Right lobe of liver (tissue), 4 donors: ENCODE measurements around the gene ABCC12.

ENCODE experiments used
- POLR2A ChIP-seq: fragments of 450-650 bp; IDR thresholded peaks from one replicate; pipeline ENCODE4 v1.6.1; 2017; ENCODE audit warnings: antibody characterized with exemption, mild to moderate bottlenecking
- TF ChIP-seq, protein P1 (sequence below), 4 donors: fragments of 200-600 bp in 3 of 4; fragments of 450-650 bp in 1 of 4; IDR thresholded peaks; one replicate each; pipeline versions ENCODE4 v1.5.1 to v1.8.0; 2016 to 2022; ENCODE audit warnings: antibody characterized with exemption in 4 of 4, mild to moderate bottlenecking in 2 of 4
- donor health status: DM: no; HTN: no; CAD: no.
- donor health status: DM: no; HTN: no; CAD: no.
- donor health status: DM: no; HTN: yes; CAD: no.

DNA sequence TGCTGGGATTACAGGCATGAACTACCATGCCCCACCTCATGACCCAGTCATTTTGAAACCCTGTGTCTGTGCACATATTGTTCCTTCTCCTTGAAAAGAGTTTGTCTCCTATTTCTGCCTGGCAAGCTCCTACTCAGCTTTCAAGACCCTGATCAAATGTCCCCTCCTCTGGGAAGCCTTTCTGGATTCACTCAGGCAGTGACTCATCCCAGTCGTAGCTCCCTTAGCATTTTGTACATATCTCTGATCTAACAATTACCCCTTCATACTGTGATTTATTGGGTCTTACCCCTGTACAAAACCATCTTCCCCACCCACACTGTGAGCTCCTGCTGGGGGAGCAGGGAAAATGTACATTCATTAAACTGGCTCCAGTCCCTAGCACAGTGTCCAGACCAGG, 18.1 kb upstream of the ABCC12 start:
- TF ChIP-seq, protein P1, sequence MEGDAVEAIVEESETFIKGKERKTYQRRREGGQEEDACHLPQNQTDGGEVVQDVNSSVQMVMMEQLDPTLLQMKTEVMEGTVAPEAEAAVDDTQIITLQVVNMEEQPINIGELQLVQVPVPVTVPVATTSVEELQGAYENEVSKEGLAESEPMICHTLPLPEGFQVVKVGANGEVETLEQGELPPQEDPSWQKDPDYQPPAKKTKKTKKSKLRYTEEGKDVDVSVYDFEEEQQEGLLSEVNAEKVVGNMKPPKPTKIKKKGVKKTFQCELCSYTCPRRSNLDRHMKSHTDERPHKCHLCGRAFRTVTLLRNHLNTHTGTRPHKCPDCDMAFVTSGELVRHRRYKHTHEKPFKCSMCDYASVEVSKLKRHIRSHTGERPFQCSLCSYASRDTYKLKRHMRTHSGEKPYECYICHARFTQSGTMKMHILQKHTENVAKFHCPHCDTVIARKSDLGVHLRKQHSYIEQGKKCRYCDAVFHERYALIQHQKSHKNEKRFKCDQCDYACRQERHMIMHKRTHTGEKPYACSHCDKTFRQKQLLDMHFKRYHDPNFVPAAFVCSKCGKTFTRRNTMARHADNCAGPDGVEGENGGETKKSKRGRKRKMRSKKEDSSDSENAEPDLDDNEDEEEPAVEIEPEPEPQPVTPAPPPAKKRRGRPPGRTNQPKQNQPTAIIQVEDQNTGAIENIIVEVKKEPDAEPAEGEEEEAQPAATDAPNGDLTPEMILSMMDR (IDR thresholded peaks at IDR 0.05) = no peak
- no peak for TF ChIP-seq POLR2A
